LNCaP clone FGC (cell line): ENCODE data around the gene SPNS3.

ENCODE experiments used
- DNase-seq: peaks from one replicate; pipeline ENCODE4 v3.0.0-alpha.2; 2011; ENCODE audit warnings: low read depth
- H3K4me3 ChIP-seq: 2 replicates; pipeline ENCODE4 v1.5.1; 2011; ENCODE audit warnings: mild to moderate bottlenecking, low read depth, low read length, control low read depth
- CTCF ChIP-seq: IDR thresholded peaks from 2 replicates; pipeline ENCODE4 v1.5.1; 2012; ENCODE audit warnings: mild to moderate bottlenecking; ENCODE audit not compliant: control insufficient read depth, insufficient read depth; ENCODE audit errors: extremely low read depth

Gene SPNS3

GRCh38 chr17:4395111-4395478 is 38.6 kb upstream of the SPNS3 start:
- H3K4me3 ChIP-seq: no peak overlapping the region
- DNase-seq: no peak
- TF ChIP-seq CTCF: no peak

GRCh38 chr17:4397840-4398239 is 35.9 kb upstream of the SPNS3 start:
- no peak for TF ChIP-seq CTCF
- no peak for DNase-seq

GRCh38 chr17:4405038-4405669 is 28.6 kb upstream of the SPNS3 start:
- TF ChIP-seq CTCF: no peak
- no peak overlapping the region for H3K4me3 ChIP-seq
- no peak for DNase-seq

More at GRCh38 chr17:4397840-4398239, 35.9 kb upstream of the SPNS3 start:
- H3K4me3 ChIP-seq: no peak overlapping the region

- TF ChIP-seq CTCF: no peak
- H3K4me3 ChIP-seq: no peak overlapping the region
- DNase-seq: no peak
Measured at GRCh38 chr17:4405699-4406098, 28.0 kb upstream of the SPNS3 start.

- no peak for TF ChIP-seq CTCF
- DNase-seq: no peak
- no peak overlapping the region for H3K4me3 ChIP-seq
Measured at GRCh38 chr17:4406386-4406785, 27.4 kb upstream of the SPNS3 start.

- no peak overlapping the region for H3K4me3 ChIP-seq
- TF ChIP-seq CTCF: no peak
- DNase-seq: no peak
Measured at GRCh38 chr17:4407216-4407615, 26.5 kb upstream of the SPNS3 start.

- no peak overlapping the region for H3K4me3 ChIP-seq
- 0 out of 2 replicates have a peak, but pooled peaks have one; percentile 10 for TF ChIP-seq CTCF
- peak; percentile 73 for DNase-seq
Measured at GRCh38 chr17:4407851-4408250, 25.9 kb upstream of the SPNS3 start.
